HG03097 (cell line): ENCODE measurements around the gene ESRP2.

Experiments used
- ATAC-seq: cut with Tn5 transposase; IDR thresholded peaks from one replicate; pipeline ENCODE4 v1.9.1; 2021; ENCODE audit not compliant: unreplicated experiment, low FRiP score

ESRP2 gene

DNA sequence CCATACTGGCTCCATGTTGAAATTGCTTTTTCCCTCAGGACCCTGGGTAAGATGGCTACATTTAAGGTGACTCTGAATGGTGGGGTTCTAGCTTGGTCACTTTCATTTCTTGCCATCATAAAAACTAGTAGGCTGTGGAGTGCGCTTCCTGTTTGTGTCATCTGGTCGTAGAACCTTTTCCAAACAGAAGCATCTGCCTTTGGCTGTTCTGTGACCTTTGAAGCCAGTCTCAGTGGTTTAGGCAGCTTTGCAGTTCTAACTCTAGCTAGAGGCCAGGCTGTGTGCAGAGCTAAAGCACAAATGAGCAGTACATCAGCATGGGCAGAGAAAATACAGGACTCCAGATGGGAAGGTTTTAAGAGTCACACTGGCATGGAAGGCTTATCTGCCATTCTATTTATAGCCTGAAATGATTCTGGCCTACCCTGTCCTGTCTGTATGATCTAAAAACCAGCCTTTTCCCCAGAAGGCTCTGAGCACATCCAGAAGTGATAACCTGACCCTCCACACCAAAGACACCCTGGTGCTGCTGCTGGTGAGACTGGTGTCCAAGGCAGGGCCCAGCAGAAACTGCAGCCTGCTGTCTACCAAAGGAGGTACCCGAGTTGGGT, 8.6 kb downstream of the ESRP2 start:
- ATAC-seq = no peak

DNA sequence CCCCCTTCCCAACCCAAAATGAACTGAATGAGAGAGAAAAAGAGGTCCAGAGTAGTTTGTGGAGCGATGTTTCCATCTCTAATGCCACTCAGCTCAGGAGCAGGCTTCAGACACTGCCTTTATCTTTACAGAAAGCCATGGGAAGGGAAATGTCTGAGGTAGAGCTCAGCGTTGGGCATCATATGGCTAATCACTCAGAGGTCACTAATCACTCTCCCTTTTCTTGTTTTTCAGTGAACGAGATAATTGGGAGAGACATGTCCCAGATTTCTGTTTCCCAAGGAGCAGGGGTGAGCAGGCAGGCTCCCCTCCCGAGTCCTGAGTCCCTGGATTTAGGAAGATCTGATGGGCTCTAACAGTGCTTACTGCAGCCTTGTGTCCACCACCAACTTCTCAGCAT, 9.8 kb downstream of the ESRP2 start:
- no peak for ATAC-seq

DNA sequence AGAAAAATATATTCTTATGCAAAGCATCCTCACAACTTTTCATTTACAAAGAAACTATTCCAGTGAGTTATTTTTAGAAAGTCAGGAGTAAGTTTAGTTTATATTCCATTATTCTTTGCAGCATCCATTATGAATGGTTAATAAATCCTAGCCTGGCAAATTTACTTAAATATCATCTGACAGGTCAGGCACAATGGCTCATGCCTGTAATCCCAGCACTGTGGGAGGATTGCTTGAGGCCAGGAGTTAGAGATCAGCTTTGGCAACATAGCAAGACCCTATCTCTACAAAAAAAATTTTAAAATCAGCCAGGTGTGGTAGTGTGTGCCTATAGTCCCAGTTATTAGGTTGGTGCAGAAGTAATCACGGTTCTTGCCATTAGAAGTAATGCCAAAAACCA, 12.9 kb downstream of the ESRP2 start:
- ATAC-seq = no peak

DNA sequence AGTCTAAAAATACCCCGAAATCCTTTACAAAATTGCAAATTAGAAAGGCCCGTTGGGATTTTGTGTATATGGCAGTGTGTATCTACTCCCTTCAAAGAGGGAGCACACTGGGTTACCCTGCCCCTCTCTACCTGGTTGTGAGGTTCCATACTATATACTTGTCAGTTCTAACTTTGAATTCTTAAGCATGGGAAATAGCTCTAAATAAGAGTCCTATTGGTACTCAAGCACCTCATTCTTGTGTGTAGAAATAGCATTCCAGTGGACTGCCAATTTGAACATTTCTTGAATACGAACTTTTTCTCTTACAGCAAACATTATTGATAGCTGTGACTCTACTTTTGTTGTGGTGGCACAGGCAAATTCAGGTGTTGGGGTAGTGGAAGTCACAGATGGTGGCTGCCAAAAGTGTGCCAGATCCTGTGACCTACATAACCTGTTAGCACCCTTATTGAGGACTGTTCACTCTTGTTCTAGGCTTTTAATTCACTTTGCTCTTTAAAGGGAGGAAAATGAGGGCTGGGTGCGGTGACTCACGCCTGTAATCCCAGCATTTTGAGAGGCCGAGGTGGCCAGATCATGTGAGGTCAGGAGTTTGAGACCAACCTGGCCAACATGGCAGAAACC, 16.1 kb downstream of the ESRP2 start:
- ATAC-seq = no peak

DNA sequence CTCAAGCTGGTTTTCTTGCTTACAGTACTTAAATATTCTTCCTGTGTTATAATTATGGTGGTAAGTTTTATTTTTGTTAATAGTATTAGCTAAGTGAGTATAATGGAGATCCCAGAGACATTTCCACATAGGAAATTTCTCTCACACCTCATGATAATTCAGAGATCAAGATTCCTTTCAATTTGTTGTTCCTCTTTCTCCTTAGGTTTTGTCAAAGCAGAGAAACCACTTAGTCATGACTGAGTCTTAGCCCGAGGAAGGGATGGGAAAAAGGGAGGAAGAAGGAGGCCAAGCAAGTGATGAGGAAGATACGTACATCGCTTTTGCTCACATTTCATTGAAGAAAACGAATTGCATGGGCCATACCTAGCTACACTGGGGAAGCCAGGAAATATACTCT, 18.4 kb downstream of the ESRP2 start:
- ATAC-seq = no peak

DNA sequence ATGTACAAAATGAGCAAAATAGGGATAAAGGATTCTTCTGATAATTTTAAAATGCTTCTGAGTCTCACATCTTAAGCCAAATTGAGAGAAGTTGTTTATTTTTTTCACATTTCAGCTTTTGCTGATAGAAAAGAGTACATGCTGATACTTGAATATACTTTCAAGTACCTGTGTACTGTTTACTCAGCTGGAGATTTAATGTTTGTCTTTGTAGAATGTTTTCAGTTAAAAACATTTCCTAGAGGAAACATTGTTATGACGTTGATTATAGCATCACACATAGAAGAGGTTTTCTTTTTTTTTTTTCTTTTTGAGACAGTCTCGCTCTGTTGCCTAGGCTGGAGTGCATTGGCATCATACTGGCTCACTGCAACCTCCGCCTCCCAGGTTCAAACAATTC, 19.7 kb downstream of the ESRP2 start:
- no peak for ATAC-seq

DNA sequence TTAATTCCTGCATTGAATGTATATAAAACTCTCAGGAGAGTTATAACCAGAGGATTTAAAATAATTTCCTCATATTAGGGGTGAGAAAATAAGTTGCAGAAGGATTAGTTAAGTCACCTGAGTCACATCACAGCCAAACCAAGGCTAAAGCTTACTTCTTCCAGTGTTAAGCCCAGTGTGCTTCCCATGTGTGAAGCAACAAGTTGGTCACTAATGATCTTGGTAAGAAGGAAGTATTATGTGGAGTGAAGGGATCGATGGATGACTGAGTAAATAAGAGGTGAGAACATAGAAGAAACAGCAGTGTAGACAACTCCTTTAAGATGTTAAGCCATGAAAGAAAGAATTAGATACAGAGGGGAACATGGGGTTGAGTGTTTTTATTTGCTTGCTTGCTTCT, 20.6 kb downstream of the ESRP2 start:
- no peak for ATAC-seq

DNA sequence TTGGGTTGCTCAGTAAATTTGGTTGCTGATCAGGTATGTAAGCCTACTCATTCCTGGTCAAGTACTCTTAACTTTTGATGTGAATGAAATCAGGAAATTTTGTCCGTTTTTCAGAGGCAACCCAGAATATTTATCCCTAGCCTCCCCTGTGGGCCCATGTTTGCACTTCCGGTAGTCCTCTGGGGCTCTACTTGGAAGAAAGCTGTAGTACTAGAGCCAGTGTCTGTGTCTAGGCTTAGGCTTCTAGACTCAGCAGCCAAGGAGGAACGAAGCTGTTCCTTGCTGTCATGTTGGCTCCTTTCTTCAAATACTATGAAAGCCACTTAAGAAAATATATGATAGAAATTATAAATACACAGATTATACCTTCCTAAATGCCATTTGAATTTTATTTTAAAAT, 21.2 kb downstream of the ESRP2 start:
- ATAC-seq = no peak

DNA sequence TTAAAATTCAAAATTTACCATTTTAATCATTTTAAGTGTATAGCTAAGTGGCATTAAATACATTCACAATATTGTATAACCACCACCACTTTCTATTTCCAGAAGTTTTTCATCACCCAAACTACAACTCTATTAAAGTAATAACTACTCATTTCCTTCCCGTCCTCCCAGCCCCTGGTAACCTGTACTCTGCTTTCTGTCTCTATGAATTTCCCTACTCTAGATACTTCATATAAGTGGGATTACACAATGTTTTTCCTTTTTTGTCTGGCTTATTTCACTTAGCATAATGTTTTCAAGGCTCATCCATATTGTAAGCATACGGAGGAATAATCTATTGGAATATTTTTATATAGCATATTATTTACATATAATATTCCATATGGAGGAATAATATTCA, 29.7 kb downstream of the ESRP2 start:
- no peak for ATAC-seq

DNA sequence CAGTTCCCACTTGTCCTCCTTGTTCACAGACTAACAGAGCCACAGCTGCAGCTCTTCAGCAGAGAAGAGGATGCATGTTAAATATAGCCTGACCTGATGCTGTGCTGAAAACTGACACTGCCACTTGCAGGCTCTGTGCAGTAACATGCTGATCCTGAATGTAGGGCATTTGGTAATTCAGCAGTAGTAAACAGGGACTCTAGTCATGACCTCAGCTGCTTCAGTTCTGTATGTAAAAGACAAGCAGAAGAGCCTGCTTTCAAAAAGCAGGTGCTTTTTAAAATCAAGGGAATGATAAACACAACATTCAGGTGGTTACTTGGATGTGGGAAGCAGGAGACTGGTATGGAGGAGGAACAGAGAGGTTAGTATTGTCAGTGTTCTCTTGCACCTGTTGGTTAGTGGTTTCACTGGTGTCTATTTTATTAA, 33.8 kb downstream of the ESRP2 start:
- no peak for ATAC-seq

DNA sequence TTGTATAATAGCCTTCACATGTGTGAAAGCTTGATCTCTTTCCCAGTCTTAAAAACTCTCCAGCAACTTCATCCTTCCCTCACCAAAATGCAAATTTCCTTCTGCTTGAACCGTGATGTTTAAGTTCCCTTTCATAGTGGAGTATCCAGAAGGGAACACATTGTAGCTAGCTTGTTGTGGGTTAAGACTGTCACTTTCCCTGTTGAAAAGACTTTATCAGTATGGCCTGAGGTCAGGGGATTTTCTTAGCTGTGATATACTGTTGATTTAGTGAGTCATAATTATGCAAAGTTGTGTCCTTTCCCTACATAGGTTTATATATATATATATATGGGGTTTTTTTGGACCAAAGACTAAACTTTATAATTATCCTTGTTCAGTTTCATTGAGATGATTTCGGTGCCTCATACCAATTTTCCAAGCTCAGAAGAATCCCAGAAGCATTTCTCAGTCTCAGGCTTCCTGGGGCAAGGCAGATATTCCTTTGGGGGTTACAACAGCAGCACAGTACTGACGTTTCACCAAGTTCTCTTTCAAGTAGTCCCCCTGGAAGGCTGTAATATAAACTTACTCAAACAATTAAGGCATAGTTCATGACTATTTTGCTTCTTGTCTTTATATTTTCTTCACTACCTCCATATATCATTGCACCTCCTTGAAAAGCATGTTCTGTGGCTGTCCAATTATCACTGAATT, 35.7 kb downstream of the ESRP2 start:
- ATAC-seq = no peak

DNA sequence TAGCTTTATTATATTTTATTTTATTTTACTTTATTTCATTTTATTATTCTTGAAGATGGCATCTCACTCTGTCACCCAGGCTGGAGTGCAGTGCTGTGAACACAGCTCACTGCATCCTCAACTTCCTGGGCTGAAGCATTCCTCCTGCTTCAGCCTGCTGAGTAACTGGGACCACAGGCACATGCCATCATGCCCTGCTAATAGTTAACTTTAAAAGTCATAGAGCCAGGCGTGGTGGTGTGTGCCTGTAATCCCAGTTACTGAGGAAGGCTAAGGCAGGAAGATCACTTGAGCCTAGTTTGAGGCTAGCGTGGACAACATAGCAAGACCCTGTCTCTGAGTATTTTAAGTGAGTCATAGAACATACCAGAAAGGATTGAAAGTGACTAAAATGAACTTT, 38.7 kb downstream of the ESRP2 start:
- ATAC-seq = no peak

DNA sequence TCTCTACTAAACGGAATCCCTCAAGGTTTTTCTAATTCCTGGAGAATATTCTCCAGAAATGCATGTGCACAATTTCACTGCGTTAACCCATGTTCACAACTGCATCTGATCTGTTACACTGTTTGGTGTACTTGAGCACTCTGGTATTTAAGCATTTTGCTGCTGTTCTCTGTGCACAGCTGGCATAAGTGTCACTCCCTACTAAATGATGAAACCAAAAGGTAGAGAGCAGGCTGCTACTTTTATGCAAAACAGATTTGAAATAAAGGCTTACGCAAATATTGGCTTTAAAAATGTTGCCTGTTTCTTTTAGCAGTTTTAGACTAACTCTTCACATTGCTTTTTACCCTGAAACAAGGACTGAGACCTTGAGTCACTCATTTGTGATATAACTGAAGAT, 41.7 kb downstream of the ESRP2 start:
- no peak for ATAC-seq

DNA sequence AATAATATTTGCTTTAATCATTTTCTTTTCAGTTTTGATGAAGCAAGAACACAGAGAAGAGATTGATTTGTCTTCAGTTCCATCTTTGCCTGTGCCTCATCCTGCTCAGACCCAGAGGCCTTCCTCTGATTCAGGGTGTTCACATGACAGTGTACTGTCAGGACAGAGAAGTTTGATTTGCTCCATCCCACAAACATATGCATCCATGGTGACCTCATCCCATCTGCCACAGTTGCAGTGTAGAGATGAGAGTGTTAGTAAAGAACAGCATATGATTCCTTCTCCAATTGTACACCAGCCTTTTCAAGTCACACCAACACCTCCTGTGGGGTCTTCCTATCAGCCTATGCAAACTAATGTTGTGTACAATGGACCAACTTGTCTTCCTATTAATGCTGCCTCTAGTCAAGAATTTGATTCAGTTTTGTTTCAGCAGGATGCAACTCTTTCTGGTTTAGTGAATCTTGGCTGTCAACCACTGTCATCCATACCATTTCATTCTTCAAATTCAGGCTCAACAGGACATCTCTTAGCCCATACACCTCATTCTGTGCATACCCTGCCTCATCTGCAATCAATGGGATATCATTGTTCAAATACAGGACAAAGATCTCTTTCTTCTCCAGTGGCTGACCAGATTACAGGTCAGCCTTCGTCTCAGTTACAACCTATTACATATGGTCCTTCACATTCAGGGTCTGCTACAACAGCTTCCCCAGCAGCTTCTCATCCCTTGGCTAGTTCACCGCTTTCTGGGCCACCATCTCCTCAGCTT, 45.0 kb downstream of the ESRP2 start:
- no peak for ATAC-seq

DNA sequence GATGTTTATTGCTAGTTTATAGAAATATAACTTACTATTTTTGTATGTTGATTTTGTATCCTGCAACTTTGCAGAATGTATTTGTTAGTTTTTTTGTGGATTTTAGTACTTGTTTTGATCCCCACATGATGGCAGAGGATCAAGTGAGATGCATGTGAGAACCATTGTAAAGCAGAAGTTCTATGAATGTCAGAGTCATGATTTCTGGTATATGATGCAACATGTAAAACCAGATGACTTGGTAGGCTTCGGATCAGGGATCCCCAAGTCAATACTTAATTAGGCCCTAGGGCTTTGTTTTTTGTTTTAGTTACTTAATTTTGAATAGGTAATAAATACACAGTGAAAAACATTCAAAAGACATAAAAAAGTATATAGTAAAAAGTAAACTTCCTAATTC, 45.8 kb downstream of the ESRP2 start:
- no peak for ATAC-seq

DNA sequence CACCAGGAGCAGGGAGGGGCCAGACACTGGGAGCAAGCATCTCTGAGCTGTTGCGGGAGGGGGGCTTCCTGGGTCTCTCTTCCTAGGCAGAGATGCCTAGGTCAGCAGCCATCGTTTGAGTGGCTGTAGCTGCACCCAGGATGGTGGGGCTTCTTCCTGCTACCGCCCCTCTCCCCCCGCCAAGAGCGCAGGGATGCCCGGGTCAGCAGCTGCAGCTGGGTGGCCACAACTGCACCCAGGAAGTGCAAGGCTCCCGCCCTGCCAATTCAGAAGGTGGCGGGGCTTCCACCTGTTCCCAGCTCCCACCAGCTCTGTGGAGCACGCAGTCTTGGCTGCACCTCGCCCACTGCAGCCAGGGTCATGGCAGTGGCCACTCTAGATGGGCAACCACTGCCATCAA, 47.8 kb downstream of the ESRP2 start:
- ATAC-seq = no peak

DNA sequence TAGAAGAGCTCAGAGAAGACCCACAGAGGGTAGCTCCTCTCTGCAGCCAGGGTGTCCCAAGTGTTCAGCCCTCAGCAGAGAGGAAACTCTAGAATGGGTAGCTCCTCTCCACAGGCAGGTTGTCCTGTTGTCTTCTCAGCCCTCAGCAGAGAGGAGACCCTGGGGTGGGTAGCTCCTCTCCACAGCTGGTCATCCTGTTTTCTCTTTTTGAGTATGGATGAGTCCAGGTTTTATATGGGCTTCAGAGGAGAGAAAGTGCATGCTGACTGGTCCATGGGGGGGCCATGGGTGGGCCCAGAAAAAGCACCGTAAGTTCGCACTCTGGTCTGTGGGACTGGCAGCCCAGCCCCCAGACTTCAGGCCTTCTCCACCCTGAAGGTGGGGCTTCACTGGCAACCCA, 48.4 kb downstream of the ESRP2 start:
- no peak for ATAC-seq

DNA sequence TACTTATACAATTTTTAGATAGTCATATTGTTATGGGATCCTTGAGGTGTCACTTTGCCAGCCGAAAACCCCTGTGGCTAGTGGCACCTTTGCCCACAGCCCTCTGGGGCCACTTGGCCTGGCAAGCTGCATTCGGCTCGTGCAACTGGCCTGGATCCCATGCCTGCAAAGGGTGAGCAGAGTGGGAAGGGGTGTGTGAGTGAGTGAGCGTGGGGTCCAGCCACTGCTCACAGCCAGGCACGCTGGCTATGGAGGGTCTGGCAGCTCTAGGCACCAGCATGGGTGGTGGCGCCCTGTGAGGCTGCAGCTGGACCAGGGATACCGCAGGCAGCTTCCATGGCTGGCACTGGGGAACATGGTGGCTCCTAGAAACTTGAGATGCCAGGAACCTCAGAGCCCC, 49.0 kb downstream of the ESRP2 start:
- ATAC-seq = no peak

DNA sequence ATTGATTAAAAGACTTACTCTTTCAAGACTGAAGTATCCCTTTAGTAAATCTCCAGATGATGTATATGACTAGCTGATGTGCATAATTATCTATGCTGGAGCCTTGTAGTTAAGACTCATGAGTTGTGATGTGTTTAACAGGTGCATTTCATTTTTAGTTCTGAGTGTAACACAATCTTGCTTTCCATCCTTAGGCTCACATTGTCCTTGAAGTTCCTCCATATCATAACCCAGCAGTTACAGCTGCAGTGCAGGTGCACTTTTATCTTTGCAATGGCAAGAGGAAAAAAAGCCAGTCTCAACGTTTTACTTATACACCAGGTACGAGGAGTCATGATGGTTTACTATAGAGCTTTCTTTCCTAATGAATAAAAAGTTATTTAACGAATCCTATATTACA, 52.9 kb downstream of the ESRP2 start:
- ATAC-seq = no peak

DNA sequence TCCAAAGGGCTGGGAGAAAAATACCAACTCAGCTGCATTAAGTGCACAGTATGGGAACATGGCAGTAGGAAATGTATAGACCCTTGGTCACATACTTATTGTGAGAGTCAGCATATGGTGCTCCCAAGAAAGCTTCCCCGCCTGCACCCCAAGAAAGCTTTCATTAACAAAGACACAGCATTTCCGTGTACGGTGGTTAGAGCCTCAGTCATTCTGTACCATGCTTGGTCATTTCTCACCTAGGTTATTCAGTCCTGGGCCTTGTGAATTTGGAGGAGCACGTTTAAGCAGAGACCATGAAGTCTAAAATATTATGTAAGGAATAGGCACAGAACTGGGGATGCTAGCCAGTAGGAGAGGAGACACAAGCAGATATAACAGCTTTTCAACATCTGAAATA, 56.1 kb downstream of the ESRP2 start:
- ATAC-seq = no peak

DNA sequence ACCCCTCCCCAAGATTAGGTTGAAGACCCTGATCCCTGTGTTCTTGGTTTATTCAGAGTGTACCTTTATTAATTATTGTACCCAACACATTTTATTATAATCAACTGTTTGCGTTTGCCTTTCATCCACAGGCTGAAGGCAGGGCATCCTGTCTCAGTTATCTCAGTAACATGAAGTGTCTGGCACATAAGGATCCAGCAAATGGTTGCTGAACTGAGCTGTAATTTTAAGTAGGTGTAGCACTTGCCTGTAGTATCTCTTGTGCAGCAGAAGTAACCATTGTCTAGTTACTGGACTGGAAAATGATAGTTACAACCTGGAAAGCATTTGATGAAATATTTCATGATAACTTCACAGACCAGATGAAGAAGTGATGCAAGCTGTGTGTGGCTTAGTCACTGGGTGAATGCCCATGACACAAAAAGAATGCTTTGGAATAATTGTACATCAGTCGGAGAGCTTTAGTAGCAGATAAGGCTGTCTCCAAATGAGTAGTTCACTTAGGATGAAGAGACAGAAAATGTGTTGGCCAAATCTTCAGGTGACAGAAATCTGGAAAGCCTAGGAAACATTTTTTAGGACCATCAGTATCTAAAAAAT, 56.6 kb downstream of the ESRP2 start:
- no peak for ATAC-seq
